Stomach (tissue), 9 donors: ENCODE results near the gene NASP. TPM values are rescaled to one million over a fixed set of nuclear protein-coding genes. Genes with fewer than 3 reads are reported as not detected.

Experiments used
- DNase-seq, 2 donors: peaks; one replicate each; pipeline versions ENCODE4 v3.0.0 to v3.0.0-alpha.2; 2013 to 2019
- H3K27ac ChIP-seq, 5 donors: fragments of 200-600 bp in 4 of 5; sonication (generic) in 4 of 5; one replicate each; pipeline ENCODE4 v1.5.1; 2013 to 2019; ENCODE audit warnings: mild to moderate bottlenecking in 1 of 5, moderate library complexity in 1 of 5
- H3K27me3 ChIP-seq, 3 donors: fragments of 200-600 bp; sonication (generic); one replicate each; pipeline ENCODE4 v1.5.1; 2017 to 2019; ENCODE audit warnings: mixed run types in 1 of 3
- H3K36me3 ChIP-seq, 4 donors: fragments of 200-600 bp; sonication (generic); 1 replicate in 3 of 4; 2 replicates in 1 of 4; pipeline ENCODE4 v1.5.1; 2016 to 2019
- H3K4me1 ChIP-seq, 4 donors: fragments of 200-600 bp; sonication (generic); one replicate each; pipeline ENCODE4 v1.5.1; 2016 to 2019
- H3K4me3 ChIP-seq, 4 donors: fragments of 200-600 bp; sonication (generic) in 3 of 4; one replicate each; pipeline ENCODE4 v1.5.1; 2016 to 2019; ENCODE audit warnings: mild to moderate bottlenecking in 1 of 4
- H3K9me3 ChIP-seq, 4 donors: fragments of 200-600 bp; sonication (generic); one replicate each; pipeline ENCODE4 v1.5.1; 2016 to 2019
- CTCF ChIP-seq, 7 experiments: fragments of 450-650 bp in 4 of 7; fragments of 200-600 bp in 3 of 7; sonication (generic) in 3 of 7; IDR thresholded peaks; one replicate each; pipeline ENCODE4 v1.5.1; 2016 to 2019; ENCODE audit warnings: antibody characterized with exemption in 7 of 7, control low read depth in 2 of 7, mild to moderate bottlenecking in 1 of 7
- EP300 ChIP-seq: sonication (generic); formaldehyde crosslinking; IDR thresholded peaks from one replicate; pipeline ENCODE4 v1.6.1; 2017; ENCODE audit warnings: antibody characterized with exemption
- POLR2A ChIP-seq, 4 donors: fragments of 450-650 bp; IDR thresholded peaks; one replicate each; pipeline ENCODE4 v1.6.1; 2016; ENCODE audit warnings: antibody characterized with exemption in 4 of 4, control low read depth in 2 of 4, mild to moderate bottlenecking in 1 of 4, moderate library complexity in 1 of 4
- POLR2AphosphoS5 ChIP-seq, 3 donors: sonication (generic); formaldehyde crosslinking; IDR thresholded peaks; one replicate each; pipeline ENCODE4 v1.6.1; 2016; ENCODE audit warnings: antibody characterized with exemption in 3 of 3
- WGBS, 5 donors: extraction: QIAGEN DNeasy Blood & Tissue Kit in 3 of 5; methylation state at CpG; one replicate each; pipeline versions ENCODE4 v1.1.5 to v1.1.7; 2013 to 2018; 5-methylcytosine and 5-hydroxymethylcytosine counted together
- intact Hi-C: fragments of 100-400 bp; cut with DNase I; formaldehyde crosslinking; loops from one replicate; pipeline ENCODE4 v1.15.1; 2023; ENCODE audit warnings: low total_unique reads
- polyA plus RNA-seq, 3 donors: library from polyadenylated mRNA; stranded (reverse); fragments of 200-250 nt; gene quantifications; one replicate each; pipeline ENCODE4 v1.2.3, GENCODE V29; 2013
- small RNA-seq, 4 donors: library from RNA; depleted of rRNA; stranded (forward); fragments of <200 nt; gene quantifications; one replicate each; pipeline ENCODE3, GENCODE V24; 2016
- total RNA-seq, 5 donors: library from RNA; depleted of rRNA; stranded (reverse); fragments of >200 nt; gene quantifications; one replicate each; pipeline versions ENCODE4 v1.1.0 to v1.2.3, GENCODE V29; 2014 to 2016
- donor health status: healthy with polysubstance abuse.
- donor health status: Bipolar disorder and iron deficiency.
- donor health status: healthy.

Gene NASP
- total and polyA plus RNA-seq, 8 donors = 14.0 to 119 (median 79.3) TPM

GRCh38 chr1:45666836-45667235 lies 83.0 kb downstream of the NASP start:
- no peaks in the 10 kb centered on the region for H3K27me3 ChIP-seq
- no peaks in the 10 kb centered on the region for H3K36me3 ChIP-seq
- WGBS, 5 donors = 80 to 91% (median 87%) methylated on average over 2 of the region's 2 CpGs
- peaks cover 14 to 78% (median 40%) of the 10 kb centered on the region in 4 donors for H3K4me1 ChIP-seq
- no peaks in the 10 kb centered on the region for H3K9me3 ChIP-seq
- H3K27ac ChIP-seq = no peak overlapping the region
- H3K4me3 ChIP-seq = no peak overlapping the region
- no peak for DNase-seq
- intact Hi-C loops = no loop called here
- TF ChIP-seq EP300 (no peak), CTCF (IDR thresholded peaks at IDR 0.05) (no peak), POLR2A (IDR thresholded peaks at IDR 0.05) (no peak), POLR2AphosphoS5 (IDR thresholded peaks at IDR 0.05) (no peak)

GRCh38 chr1:45667321-45668111 lies 83.7 kb downstream of the NASP start:
- H3K4me3 ChIP-seq = no peak overlapping the region
- 55 to 75% (median 65%) methylated on average over 8 of the region's 8 CpGs for WGBS, 5 donors
- no peak overlapping the region for H3K27ac ChIP-seq
- no peaks in the 10 kb centered on the region for H3K27me3 ChIP-seq
- H3K4me1 ChIP-seq = peaks cover 14 to 78% (median 42%) of the 10 kb centered on the region in 4 donors
- no peak for TF ChIP-seq EP300
- TF ChIP-seq CTCF (IDR thresholded peaks at IDR 0.05) = no peak
- no peak for TF ChIP-seq POLR2AphosphoS5 (IDR thresholded peaks at IDR 0.05)
- TF ChIP-seq POLR2A (IDR thresholded peaks at IDR 0.05) = no peak
- intact Hi-C loops = no loop called here
- no peaks in the 10 kb centered on the region for H3K9me3 ChIP-seq
- no peak for DNase-seq
- H3K36me3 ChIP-seq = no peaks in the 10 kb centered on the region

Small RNA genes lying within 50 kb of the gene (small RNA-seq; reads per million reads assigned to genes)
- 0 reads per million in 4 donors for gene AL355480.1
- gene AL355480.2 = 0 reads per million in 4 donors
- gene AL355480.3 = 0 reads per million in 4 donors
- gene AL355480.4 = 0 reads per million in 4 donors

Other genes with a start within 250 kb of the NASP start
- gene TOE1, start 243.9 kb upstream of the NASP start, total RNA-seq = 10 to 100 TPM in 2 of 5 donors, 1 to 10 TPM in 2, under 1 TPM in 1; 0.87 to 31.5 (median 8.8) TPM
- gene TOE1, start 243.9 kb upstream of the NASP start, polyA plus RNA-seq = 10 to 100 TPM in 1 of 3 donors, 1 to 10 TPM in 2; 6.4 to 11.2 (median 7.3) TPM
- gene MUTYH, start 243.6 kb upstream of the NASP start, total RNA-seq = 10 to 100 TPM; 11.6 to 88.7 (median 19.1) TPM
- gene MUTYH, start 243.6 kb upstream of the NASP start, polyA plus RNA-seq = 10 to 100 TPM; 19.4 to 24.1 (median 20.0) TPM
- gene TESK2, start 92.9 kb upstream of the NASP start, total RNA-seq = 10 to 100 TPM in 1 of 5 donors, 1 to 10 TPM in 3, not detected in 1; 2.8 to 11.2 (median 7.4) TPM
- gene TESK2, start 92.9 kb upstream of the NASP start, polyA plus RNA-seq = 1 to 10 TPM; 3.5 to 4.0 (median 3.8) TPM
- gene CCDC163, start 84.0 kb upstream of the NASP start, total RNA-seq = 1 to 10 TPM in 1 of 5 donors, under 1 TPM in 1, not detected in 3; 0.18 to 2.7 TPM
- gene CCDC163, start 84.0 kb upstream of the NASP start, polyA plus RNA-seq = 1 to 10 TPM; 1.2 to 2.6 (median 1.8) TPM
- gene MMACHC, start 83.7 kb upstream of the NASP start, total RNA-seq = 10 to 100 TPM in 1 of 5 donors, 1 to 10 TPM in 2, under 1 TPM in 2; 0.58 to 20.6 (median 1.6) TPM
- 1 to 10 TPM; 1.7 to 2.3 (median 1.7) TPM for gene MMACHC, start 83.7 kb upstream of the NASP start, polyA plus RNA-seq
- gene PRDX1, start 62.2 kb upstream of the NASP start, total RNA-seq = 100 to 1,000 TPM in 4 of 5 donors, 10 to 100 TPM in 1; 77.6 to 447 (median 187) TPM
- 100 to 1,000 TPM; 570 to 892 (median 660) TPM for gene PRDX1, start 62.2 kb upstream of the NASP start, polyA plus RNA-seq
- 100 to 1,000 TPM in 4 of 5 donors, 10 to 100 TPM in 1; 10.5 to 203 (median 141) TPM for gene AKR1A1, start 33.2 kb upstream of the NASP start, total RNA-seq
- gene AKR1A1, start 33.2 kb upstream of the NASP start, polyA plus RNA-seq = 100 to 1,000 TPM; 192 to 246 (median 212) TPM
- gene CCDC17, start 40.0 kb downstream of the NASP start, total RNA-seq = 10 to 100 TPM in 2 of 5 donors, 1 to 10 TPM in 2, not detected in 1; 5.1 to 17.1 (median 11.1) TPM
- under 1 TPM in 2 of 3 donors, not detected in 1; 0.68 to 0.83 TPM for gene CCDC17, start 40.0 kb downstream of the NASP start, polyA plus RNA-seq
- gene GPBP1L1, start 102.5 kb downstream of the NASP start, total RNA-seq = 100 to 1,000 TPM; 102 to 346 (median 104) TPM
- 10 to 100 TPM; 40.1 to 48.6 (median 45.1) TPM for gene GPBP1L1, start 102.5 kb downstream of the NASP start, polyA plus RNA-seq
- gene TMEM69, start 104.1 kb downstream of the NASP start, total RNA-seq = 10 to 100 TPM in 3 of 5 donors, 1 to 10 TPM in 1, not detected in 1; 7.1 to 35.6 (median 21.5) TPM
- gene TMEM69, start 104.1 kb downstream of the NASP start, polyA plus RNA-seq = 10 to 100 TPM; 10.1 to 14.7 (median 14.2) TPM
- 10 to 100 TPM in 1 of 5 donors, 1 to 10 TPM in 4; 5.2 to 19.5 (median 7.8) TPM for gene IPP, start 166.6 kb downstream of the NASP start, total RNA-seq
- gene IPP, start 166.6 kb downstream of the NASP start, polyA plus RNA-seq = 1 to 10 TPM; 3.2 to 4.9 (median 4.4) TPM
- 100 to 1,000 TPM in 1 of 5 donors, 10 to 100 TPM in 4; 27.1 to 131 (median 46.7) TPM for gene MAST2, start 219.6 kb downstream of the NASP start, total RNA-seq
- 10 to 100 TPM in 1 of 3 donors, 1 to 10 TPM in 2; 5.3 to 19.5 (median 7.4) TPM for gene MAST2, start 219.6 kb downstream of the NASP start, polyA plus RNA-seq